ENCODE data around the gene ARHGAP25. TPM values are rescaled to one million over a fixed set of nuclear protein-coding genes. Genes with fewer than 3 reads are reported as not detected.
A peak's percentile ranks its signal among the peaks of the same experiment; 100 is the strongest.

Gene ARHGAP25
- total RNA-seq, 2 donors from 2014 or later: 4.2 to 6.6 TPM

- DNase-seq (no peak), ATAC-seq (no peak)
- intact Hi-C loops (cut with DNase I): no loop called here
- Histone ChIP-seq H3K27me3 (no peaks in the 10 kb centered on the region), H3K4me3 (no peak overlapping the region), H3K36me3 (replicated peaks in 1 of 2; ENCODE audit: insufficient read depth in 1 of 2, low read depth in 2 of 2) (no peaks in the 10 kb centered on the region), H3K4me1 (peaks cover 4% of the 10 kb centered on the region), H3K9me3 (no peaks in the 10 kb centered on the region), H3K27ac (no peak overlapping the region)
- WGBS, 2 donors: 71 to 82% methylated on average over 1 of the region's 1 CpG
- TF ChIP-seq, protein P1, sequence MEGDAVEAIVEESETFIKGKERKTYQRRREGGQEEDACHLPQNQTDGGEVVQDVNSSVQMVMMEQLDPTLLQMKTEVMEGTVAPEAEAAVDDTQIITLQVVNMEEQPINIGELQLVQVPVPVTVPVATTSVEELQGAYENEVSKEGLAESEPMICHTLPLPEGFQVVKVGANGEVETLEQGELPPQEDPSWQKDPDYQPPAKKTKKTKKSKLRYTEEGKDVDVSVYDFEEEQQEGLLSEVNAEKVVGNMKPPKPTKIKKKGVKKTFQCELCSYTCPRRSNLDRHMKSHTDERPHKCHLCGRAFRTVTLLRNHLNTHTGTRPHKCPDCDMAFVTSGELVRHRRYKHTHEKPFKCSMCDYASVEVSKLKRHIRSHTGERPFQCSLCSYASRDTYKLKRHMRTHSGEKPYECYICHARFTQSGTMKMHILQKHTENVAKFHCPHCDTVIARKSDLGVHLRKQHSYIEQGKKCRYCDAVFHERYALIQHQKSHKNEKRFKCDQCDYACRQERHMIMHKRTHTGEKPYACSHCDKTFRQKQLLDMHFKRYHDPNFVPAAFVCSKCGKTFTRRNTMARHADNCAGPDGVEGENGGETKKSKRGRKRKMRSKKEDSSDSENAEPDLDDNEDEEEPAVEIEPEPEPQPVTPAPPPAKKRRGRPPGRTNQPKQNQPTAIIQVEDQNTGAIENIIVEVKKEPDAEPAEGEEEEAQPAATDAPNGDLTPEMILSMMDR (IDR thresholded peaks at IDR 0.05): no peak
- TF ChIP-seq POLR2A (IDR thresholded peaks at IDR 0.05): no peak
These were observed 14.0 kb downstream of the ARHGAP25 start for GRCh38 chr2:68748568-68748967.

- Histone ChIP-seq H3K4me3 (no peak overlapping the region), H3K9me3 (no peaks in the 10 kb centered on the region), H3K4me1 (peaks cover 4% of the 10 kb centered on the region), H3K27ac (no peak overlapping the region), H3K36me3 (replicated peaks in 1 of 2; ENCODE audit: insufficient read depth in 1 of 2, low read depth in 2 of 2) (no peaks in the 10 kb centered on the region), H3K27me3 (no peaks in the 10 kb centered on the region)
- WGBS, 2 donors: 88 to 92% methylated on average over 6 of the region's 6 CpGs
- intact Hi-C loops (cut with DNase I): no loop called here
- DNase-seq: no peak
- ATAC-seq: no peak
- no peak for TF ChIP-seq POLR2A (IDR thresholded peaks at IDR 0.05)
- TF ChIP-seq, protein P1 (IDR thresholded peaks at IDR 0.05): no peak
These were observed 14.7 kb downstream of the ARHGAP25 start for GRCh38 chr2:68749345-68749744.

DNA sequence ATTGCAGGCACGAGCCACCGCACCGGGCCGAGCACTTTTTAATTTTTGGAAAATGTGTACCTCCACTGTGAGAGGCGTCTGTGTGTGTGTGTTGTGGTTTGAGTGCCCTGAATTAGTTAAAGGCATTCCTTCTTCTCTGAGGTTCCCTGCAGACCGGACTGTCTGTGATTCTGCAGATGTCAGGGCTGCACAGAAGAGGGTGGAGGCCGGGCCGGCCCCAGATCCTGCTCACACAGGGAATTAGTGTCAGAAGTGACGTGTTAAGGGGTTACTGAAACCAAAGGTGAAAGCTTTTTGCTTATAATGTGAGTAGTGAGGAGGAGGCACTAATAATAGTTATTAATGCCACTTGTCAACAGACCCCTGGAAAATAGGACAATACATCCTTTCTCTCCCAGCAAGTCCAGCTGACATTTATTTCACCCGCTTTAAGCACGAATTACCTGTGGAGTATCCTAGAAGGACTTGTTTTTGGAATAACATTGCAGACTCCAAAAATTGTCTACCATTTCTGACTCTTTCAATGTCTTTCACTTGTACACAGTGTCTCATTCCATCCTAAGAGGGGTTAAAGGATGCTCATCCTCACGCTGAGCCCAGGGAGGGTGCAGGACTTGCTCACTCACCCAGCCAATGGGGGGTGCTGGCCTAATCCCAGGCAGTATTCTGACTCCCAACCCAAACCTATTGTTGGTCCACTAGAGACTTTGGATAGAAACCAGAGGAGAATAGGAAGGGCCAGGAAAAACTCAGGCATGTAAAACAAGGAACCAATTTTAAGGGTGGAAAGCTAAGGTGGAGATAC lies 16.2 kb downstream of the ARHGAP25 start:
- no peak overlapping the region for H3K27ac ChIP-seq

GRCh38 chr2:68751397-68752339 lies 17.1 kb downstream of the ARHGAP25 start:
- Histone ChIP-seq H3K27me3 (no peaks in the 10 kb centered on the region), H3K36me3 (replicated peaks in 1 of 2; ENCODE audit: insufficient read depth in 1 of 2, low read depth in 2 of 2) (no peaks in the 10 kb centered on the region), H3K27ac (no peak overlapping the region), H3K4me1 (peaks cover 4% of the 10 kb centered on the region), H3K9me3 (no peaks in the 10 kb centered on the region), H3K4me3 (no peak overlapping the region)
- intact Hi-C loops (cut with DNase I): loop anchor here (5.0 kb wide), 1 partner anchor 176 kb away; no protein-coding TSS in a partner anchor
- 15 to 16% methylated on average over 15 of the region's 15 CpGs for WGBS, 2 donors
- TF ChIP-seq, protein P1 (IDR thresholded peaks at IDR 0.05): peak; percentile 89 to 95 (median 93)
- TF ChIP-seq POLR2A (IDR thresholded peaks at IDR 0.05): no peak
- peak; percentile 96 for ATAC-seq
- DNase-seq: peak; percentile 91 to 94 (median 92)

More for the DNA sequence above, 16.2 kb downstream of the ARHGAP25 start:
- Histone ChIP-seq H3K36me3 (replicated peaks in 1 of 2; ENCODE audit: insufficient read depth in 1 of 2, low read depth in 2 of 2) (no peaks in the 10 kb centered on the region), H3K4me3 (no peak overlapping the region), H3K4me1 (peaks cover 4% of the 10 kb centered on the region), H3K27me3 (no peaks in the 10 kb centered on the region), H3K9me3 (no peaks in the 10 kb centered on the region)
- ATAC-seq (no peak), DNase-seq (no peak)
- intact Hi-C loops (cut with DNase I): loop anchor here (5.0 kb wide), 1 partner anchor 177 kb away; no protein-coding TSS in a partner anchor
- WGBS, 2 donors: 90 to 94% methylated on average over 12 of the region's 12 CpGs
- TF ChIP-seq, protein P1 (IDR thresholded peaks at IDR 0.05): no peak
- no peak for TF ChIP-seq POLR2A (IDR thresholded peaks at IDR 0.05)

Measured in body of pancreas (tissue), 4 donors.